Activated CD4-positive, CD25-positive, alpha-beta regulatory T cell treated with anti-CD3 and anti-CD28 coated beads, Interleukin-2, amount 50 U/mL, for 72 hours (primary cell): ENCODE data around the gene TRABD2B.

Experiments
- DNase-seq: peaks from one replicate; pipeline ENCODE4 v3.0.0; 2021

Gene TRABD2B

GRCh38 chr1:47931395-47931794 lies 65.8 kb downstream of the TRABD2B start:
- no peak for DNase-seq

GRCh38 chr1:47930210-47930840 lies 66.9 kb downstream of the TRABD2B start:
- DNase-seq = no peak

- DNase-seq = no peak
Observed at GRCh38 chr1:47927165-47927564, 70.0 kb downstream of the TRABD2B start.

- DNase-seq = no peak
Observed at GRCh38 chr1:47926461-47926999, 70.7 kb downstream of the TRABD2B start.

GRCh38 chr1:47924270-47925048 lies 72.7 kb downstream of the TRABD2B start:
- DNase-seq = no peak

- DNase-seq = no peak
Observed at GRCh38 chr1:47921935-47922415, 75.2 kb downstream of the TRABD2B start.

- no peak for DNase-seq
Observed at GRCh38 chr1:47919113-47919833, 77.9 kb downstream of the TRABD2B start.

GRCh38 chr1:47918257-47918867 lies 78.8 kb downstream of the TRABD2B start:
- DNase-seq = no peak

- no peak for DNase-seq
Observed at GRCh38 chr1:47917687-47918086, 79.5 kb downstream of the TRABD2B start.

GRCh38 chr1:47915677-47916353 lies 81.4 kb downstream of the TRABD2B start:
- DNase-seq = no peak

- no peak for DNase-seq
Observed at GRCh38 chr1:47914952-47915676, 82.1 kb downstream of the TRABD2B start.

- no peak for DNase-seq
Observed at GRCh38 chr1:47914218-47914938, 82.8 kb downstream of the TRABD2B start.

- DNase-seq = no peak
Observed at GRCh38 chr1:47913225-47913823, 83.9 kb downstream of the TRABD2B start.

GRCh38 chr1:47912756-47913155 lies 84.4 kb downstream of the TRABD2B start:
- DNase-seq = no peak

- no peak for DNase-seq
Observed at GRCh38 chr1:47911892-47912291, 85.3 kb downstream of the TRABD2B start.

- no peak for DNase-seq
Observed at GRCh38 chr1:47911424-47911823, 85.8 kb downstream of the TRABD2B start.

- no peak for DNase-seq
Observed at GRCh38 chr1:47908258-47908657, 88.9 kb downstream of the TRABD2B start.

GRCh38 chr1:47907177-47907528 lies 90.0 kb downstream of the TRABD2B start:
- DNase-seq = no peak

GRCh38 chr1:47906527-47907176 lies 90.5 kb downstream of the TRABD2B start:
- no peak for DNase-seq

- no peak for DNase-seq
Observed at GRCh38 chr1:47906009-47906432, 91.2 kb downstream of the TRABD2B start.
